ENCODE results near the gene LCP1.

GRCh38 chr13:46179491-46179908 lies 2.5 kb downstream of the LCP1 start:
- TF ChIP-seq POLR2A (IDR thresholded peaks at IDR 0.05; ENCODE audit: low read length) = no peak
- no peak for TF ChIP-seq GATA1 (IDR thresholded peaks at IDR 0.05; ENCODE audit: low read depth, low read length)

All from erythroblast (primary cell).